Endothelial cell (in vitro differentiated cells): Measurements from ENCODE around the gene VSIG2. TPM values are rescaled to one million over a fixed set of nuclear protein-coding genes. Genes with fewer than 3 reads are reported as not detected.
A peak's percentile ranks its signal among the peaks of the same experiment; 100 is the strongest.

Source experiments
- DNase-seq: peaks from one replicate; pipeline ENCODE4 v3.0.0; 2021; ENCODE audit warnings: low spot score
- H3K27ac Mint-ChIP-seq: one replicate; pipeline ENCODE4 v1.8.0; 2021; ENCODE audit warnings: mixed read lengths, inconsistent platforms; ENCODE audit not compliant: unreplicated experiment
- H3K27me3 Mint-ChIP-seq: one replicate; pipeline ENCODE4 v1.8.0; 2021; ENCODE audit warnings: mild to moderate bottlenecking, moderate library complexity, mixed read lengths, inconsistent platforms; ENCODE audit not compliant: unreplicated experiment
- H3K36me3 Mint-ChIP-seq: one replicate; pipeline ENCODE4 v1.8.0; 2021; ENCODE audit warnings: mild to moderate bottlenecking, low read depth, mixed read lengths, inconsistent platforms; ENCODE audit not compliant: unreplicated experiment
- H3K4me1 Mint-ChIP-seq: one replicate; pipeline ENCODE4 v1.8.0; 2021; ENCODE audit warnings: mild to moderate bottlenecking, mixed read lengths, inconsistent platforms; ENCODE audit not compliant: unreplicated experiment
- H3K4me3 Mint-ChIP-seq: one replicate; pipeline ENCODE4 v1.8.0; 2021; ENCODE audit warnings: mild to moderate bottlenecking, mixed read lengths, inconsistent platforms; ENCODE audit not compliant: unreplicated experiment
- H3K9me3 Mint-ChIP-seq: one replicate; pipeline ENCODE4 v1.8.0; 2021; ENCODE audit warnings: mixed read lengths, inconsistent platforms; ENCODE audit not compliant: unreplicated experiment
- long read RNA-seq: library from polyadenylated mRNA; unstranded; transcript quantifications from one replicate; pipeline ENCODE4 v2.0.0, GENCODE V29; 2020; ENCODE audit not compliant: unreplicated experiment
- total RNA-seq: library from RNA; stranded (reverse); fragmentation: NEBNext Ultra II Directional; extraction: Animal tissue kit (Norgen Biotek cat#: 25700); gene quantifications from one replicate; pipeline ENCODE4 v1.2.1, GENCODE V29; 2021; ENCODE audit not compliant: unreplicated experiment
- TF ChIP-seq, protein P1 (sequence below): fragments of 200-600 bp; sonication (generic); IDR thresholded peaks from one replicate; pipeline ENCODE4 v1.5.0; 2021; ENCODE audit warnings: antibody characterized with exemption; ENCODE audit not compliant: unreplicated experiment

Gene VSIG2, protein sequence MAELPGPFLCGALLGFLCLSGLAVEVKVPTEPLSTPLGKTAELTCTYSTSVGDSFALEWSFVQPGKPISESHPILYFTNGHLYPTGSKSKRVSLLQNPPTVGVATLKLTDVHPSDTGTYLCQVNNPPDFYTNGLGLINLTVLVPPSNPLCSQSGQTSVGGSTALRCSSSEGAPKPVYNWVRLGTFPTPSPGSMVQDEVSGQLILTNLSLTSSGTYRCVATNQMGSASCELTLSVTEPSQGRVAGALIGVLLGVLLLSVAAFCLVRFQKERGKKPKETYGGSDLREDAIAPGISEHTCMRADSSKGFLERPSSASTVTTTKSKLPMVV
- total RNA-seq = 8.6 TPM
- long read RNA-seq, partial matches to known transcripts = 1 of 5 reads
- long read RNA-seq, other reads (novel, unspliced or antisense) = 4 of 5 reads

DNA sequence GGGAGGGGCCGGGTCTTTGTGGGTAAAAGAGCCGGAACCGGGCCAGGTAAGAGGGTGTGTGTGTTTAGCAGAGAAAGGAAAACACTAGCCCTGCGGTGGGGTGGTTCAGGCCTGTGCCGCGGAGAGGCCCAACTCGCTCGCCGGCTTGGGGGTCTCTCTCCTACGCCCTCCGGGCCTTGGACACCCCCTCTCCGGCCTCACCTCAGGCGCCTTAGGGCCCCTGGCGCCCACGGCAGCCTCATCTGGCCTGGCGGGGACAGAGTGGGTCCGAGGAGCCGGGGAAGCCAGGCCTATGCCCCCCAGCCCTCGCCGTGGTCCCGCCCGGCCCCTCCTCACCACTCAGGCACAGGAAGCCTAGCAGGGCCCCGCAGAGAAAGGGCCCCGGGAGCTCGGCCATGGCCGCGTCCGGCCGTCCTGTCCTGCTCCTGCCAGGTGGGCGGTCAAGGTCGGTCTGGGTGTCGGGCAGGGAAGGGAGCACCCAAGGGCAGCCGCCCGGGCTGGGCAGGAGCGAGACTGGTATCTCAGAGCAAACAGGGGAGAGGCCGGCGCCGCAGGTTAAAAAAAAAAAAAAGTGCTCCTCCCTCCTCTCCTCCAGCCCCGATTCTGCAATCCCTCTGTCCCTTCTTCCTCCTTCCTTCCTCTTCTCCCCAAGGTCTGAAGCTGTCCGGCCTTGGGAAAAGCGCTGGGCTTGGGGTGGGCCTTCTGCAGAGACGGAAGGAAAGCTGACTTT, at the start of gene VSIG2:
Gene VSIG2, minus strand, starts transcription at position 515 of the 730 bp plus-strand sequence. Its CDS starts 118 bp downstream, at position 397.
- DNase-seq = no peak
- H3K4me1 Mint-ChIP-seq = peaks cover 83% of the 10 kb centered on the region
- H3K27me3 Mint-ChIP-seq = peaks cover 31% of the 10 kb centered on the region
- peak within 1 kb of the TSS; percentile 76 for H3K4me3 Mint-ChIP-seq
- TF ChIP-seq, protein P1, sequence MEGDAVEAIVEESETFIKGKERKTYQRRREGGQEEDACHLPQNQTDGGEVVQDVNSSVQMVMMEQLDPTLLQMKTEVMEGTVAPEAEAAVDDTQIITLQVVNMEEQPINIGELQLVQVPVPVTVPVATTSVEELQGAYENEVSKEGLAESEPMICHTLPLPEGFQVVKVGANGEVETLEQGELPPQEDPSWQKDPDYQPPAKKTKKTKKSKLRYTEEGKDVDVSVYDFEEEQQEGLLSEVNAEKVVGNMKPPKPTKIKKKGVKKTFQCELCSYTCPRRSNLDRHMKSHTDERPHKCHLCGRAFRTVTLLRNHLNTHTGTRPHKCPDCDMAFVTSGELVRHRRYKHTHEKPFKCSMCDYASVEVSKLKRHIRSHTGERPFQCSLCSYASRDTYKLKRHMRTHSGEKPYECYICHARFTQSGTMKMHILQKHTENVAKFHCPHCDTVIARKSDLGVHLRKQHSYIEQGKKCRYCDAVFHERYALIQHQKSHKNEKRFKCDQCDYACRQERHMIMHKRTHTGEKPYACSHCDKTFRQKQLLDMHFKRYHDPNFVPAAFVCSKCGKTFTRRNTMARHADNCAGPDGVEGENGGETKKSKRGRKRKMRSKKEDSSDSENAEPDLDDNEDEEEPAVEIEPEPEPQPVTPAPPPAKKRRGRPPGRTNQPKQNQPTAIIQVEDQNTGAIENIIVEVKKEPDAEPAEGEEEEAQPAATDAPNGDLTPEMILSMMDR = no peak
- no peak within 1 kb of the TSS for H3K27ac Mint-ChIP-seq
- no peaks in the 10 kb centered on the region for H3K9me3 Mint-ChIP-seq
- H3K36me3 Mint-ChIP-seq = peaks cover 53% of the 10 kb centered on the region

DNA sequence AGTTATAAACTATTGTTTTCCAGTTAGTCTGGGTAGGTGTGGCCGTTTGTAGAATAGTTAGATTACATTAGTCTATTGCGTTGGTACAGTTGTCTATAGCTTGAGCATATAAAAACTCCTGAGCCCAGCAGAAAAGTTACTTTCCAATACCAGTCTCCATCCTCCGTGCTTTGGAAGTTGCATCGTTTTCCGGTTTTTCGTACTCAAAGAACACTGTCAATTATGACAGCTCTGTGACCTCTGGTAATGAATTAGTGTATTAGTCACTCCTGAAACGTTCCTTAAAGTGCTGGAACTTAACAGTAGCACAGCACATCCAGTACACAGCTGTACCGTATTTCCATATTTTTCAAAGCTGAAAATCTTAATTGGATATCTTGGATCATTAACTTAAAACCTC, 49.0 kb upstream of the VSIG2 start:
- peak overlapping the region; percentile 91 for H3K27ac Mint-ChIP-seq
- no peaks in the 10 kb centered on the region for H3K9me3 Mint-ChIP-seq
- TF ChIP-seq, protein P1 = no peak
- H3K27me3 Mint-ChIP-seq = peaks cover 7% of the 10 kb centered on the region
- peak overlapping the region; percentile 88 for H3K4me3 Mint-ChIP-seq
- peaks cover 11% of the 10 kb centered on the region for H3K36me3 Mint-ChIP-seq
- H3K4me1 Mint-ChIP-seq = peaks cover 28% of the 10 kb centered on the region
- no peak for DNase-seq

DNA sequence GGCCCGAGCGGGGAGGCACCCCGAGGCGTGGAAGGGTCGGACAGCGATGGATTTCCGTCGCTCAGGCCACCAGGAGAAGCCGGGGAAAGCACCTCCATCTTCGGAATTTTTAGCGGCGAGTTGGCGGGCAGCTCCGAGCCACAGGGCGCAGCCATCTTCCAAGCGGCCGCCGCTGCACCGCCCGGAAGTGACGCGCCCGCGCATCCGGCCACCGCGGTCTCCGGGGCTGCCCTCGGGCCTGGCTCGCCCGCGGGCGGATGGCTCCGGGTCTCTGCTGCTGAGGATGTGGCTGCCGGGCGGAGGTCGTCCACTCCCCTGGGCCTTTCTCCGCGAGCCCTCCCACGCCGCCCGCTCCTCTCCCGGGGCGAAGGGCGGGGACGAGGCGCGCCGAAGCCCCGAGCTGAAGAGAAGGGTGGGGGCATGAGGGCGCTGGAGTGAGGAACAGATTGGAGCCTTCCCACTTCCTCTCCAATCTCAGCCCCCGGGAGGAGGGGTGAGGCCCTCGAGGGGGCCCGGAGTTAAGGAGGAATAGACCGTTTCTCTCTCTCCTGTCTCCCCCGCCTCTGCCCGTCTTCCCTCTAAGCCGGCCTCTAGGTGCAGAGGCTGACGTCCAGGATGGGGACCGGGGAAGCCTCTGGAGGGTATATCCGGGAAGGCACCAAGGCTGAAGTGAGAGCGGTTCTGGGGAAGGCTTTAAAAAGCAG, 48.3 kb upstream of the VSIG2 start, which contains the start of gene MSANTD2:
Gene MSANTD2, minus strand, starts transcription at position 181 of the 704 bp plus-strand sequence. Its CDS starts 26 bp downstream, at position 155.
- H3K4me3 Mint-ChIP-seq = peak within 1 kb of the TSS; percentile 92

DNA sequence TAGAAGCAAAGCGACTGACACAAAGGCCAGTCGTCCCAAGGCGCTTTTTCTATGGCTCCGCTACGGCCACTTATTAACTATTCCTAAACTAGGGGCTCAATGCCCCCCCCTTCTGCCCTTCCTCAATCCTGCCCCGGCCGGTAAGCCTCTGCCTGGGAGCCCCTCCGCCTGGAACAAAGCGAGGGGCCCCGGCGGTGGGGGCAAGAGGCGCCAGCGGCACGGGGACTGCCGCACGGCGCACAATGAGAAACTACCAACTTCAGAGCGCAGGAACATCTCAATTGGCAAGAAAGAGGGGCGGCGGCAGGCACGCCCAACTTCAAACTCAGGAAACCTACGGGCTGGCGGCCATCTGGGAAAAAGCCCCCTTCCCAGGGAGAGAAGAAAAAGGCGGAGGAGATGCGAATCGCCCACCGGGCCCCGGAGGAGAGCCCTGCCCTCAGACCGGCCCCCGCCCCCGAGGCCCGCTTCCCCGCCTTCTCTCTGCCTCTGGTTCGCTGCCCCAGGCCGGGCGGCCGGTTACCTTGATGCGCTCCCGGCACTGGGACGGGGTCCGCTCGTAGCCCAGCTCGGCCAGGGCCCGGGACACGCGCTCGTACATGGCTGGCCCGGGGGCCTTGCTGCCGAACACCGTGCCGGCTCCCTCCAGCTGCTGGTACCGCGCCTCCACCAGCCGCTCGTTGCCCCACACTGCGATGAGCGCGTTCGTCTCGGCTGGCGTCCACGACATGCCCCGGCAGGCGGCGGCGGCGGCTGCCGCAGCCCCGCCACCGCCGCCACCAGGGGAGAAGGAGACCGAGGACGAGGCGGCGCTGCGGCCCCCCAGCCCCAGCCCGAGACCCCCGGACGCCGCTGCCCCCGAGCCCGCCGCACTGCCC, 47.5 kb upstream of the VSIG2 start:
- Mint-ChIP-seq H3K27me3 (peaks cover 7% of the 10 kb centered on the region), H3K4me3 (peak overlapping the region; percentile 92), H3K27ac (peak overlapping the region; percentile 88), H3K36me3 (no peaks in the 10 kb centered on the region), H3K4me1 (peaks cover 28% of the 10 kb centered on the region), H3K9me3 (no peaks in the 10 kb centered on the region)
- peak; percentile 57 for DNase-seq
- TF ChIP-seq, protein P1 = no peak

More for the DNA sequence above, 48.3 kb upstream of the VSIG2 start, which contains the start of gene MSANTD2:
- peaks cover 5% of the 10 kb centered on the region for H3K36me3 Mint-ChIP-seq
- H3K4me1 Mint-ChIP-seq = peaks cover 28% of the 10 kb centered on the region
- no peaks in the 10 kb centered on the region for H3K9me3 Mint-ChIP-seq
- peaks cover 7% of the 10 kb centered on the region for H3K27me3 Mint-ChIP-seq
- TF ChIP-seq, protein P1 = no peak
- peak; percentile 85 for DNase-seq
- peak within 1 kb of the TSS; percentile 91 for H3K27ac Mint-ChIP-seq
